GM19193 (cell line): Measurements from ENCODE around the gene RGL4.

Experiments used
- POLR2A ChIP-seq: IDR thresholded peaks from 4 replicates; pipeline ENCODE4 v1.6.1; 2011; ENCODE audit not compliant: insufficient read depth, insufficient read length; ENCODE audit errors: extremely low read depth

Gene RGL4

DNA sequence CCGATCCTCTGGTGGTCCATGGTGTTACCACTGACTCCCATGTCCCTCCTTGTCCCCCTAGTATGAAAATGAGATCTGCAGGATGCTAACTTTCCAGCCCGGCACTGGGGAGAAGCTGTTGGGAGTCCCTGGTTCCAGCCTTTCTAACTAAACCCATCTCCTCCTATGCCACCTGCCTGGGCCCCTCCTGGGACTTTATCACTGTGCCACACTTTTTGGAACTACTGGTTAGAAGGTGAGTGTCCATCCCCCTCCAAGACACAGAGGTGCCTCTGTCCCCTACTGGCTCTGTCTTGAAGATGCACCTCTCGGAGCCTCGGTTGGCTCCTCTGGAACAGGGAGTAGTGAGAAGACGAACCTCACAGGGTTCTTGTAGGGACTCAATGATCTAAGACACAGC is at the start of gene RGL4:
Gene RGL4, plus strand, starts transcription at position 301 of the 400 bp plus-strand sequence. CDS start 1,018 bp downstream, outside the sequence.
- no peak for TF ChIP-seq POLR2A

GRCh38 chr22:23649071-23649501 is 41.7 kb upstream of the RGL4 start:
- TF ChIP-seq POLR2A = no peak

DNA sequence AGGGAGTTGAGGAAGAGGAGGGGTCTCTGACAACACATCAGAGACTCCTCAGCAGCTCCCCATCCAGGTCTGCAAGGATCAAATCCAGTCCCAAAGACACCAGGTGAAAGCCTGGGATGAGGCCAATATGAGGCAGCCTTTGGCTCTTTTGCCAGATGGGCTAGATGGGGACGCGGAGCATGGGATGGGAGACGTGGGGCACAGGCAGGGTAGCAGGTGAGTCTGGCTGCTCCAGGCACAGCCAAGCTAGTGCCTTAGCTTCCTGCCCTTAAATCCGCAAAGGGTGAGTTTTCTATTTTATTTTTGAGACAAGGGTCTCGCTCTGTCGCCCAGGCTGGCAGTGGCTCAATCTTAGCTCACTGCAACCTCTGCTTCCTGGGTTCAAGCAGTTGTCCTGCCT is 39.1 kb upstream of the RGL4 start:
- TF ChIP-seq POLR2A = no peak

- no peak for TF ChIP-seq POLR2A
These were observed 38.5 kb upstream of the RGL4 start for GRCh38 chr22:23652286-23652685.

GRCh38 chr22:23652711-23653110 is 38.1 kb upstream of the RGL4 start:
- TF ChIP-seq POLR2A = no peak

DNA sequence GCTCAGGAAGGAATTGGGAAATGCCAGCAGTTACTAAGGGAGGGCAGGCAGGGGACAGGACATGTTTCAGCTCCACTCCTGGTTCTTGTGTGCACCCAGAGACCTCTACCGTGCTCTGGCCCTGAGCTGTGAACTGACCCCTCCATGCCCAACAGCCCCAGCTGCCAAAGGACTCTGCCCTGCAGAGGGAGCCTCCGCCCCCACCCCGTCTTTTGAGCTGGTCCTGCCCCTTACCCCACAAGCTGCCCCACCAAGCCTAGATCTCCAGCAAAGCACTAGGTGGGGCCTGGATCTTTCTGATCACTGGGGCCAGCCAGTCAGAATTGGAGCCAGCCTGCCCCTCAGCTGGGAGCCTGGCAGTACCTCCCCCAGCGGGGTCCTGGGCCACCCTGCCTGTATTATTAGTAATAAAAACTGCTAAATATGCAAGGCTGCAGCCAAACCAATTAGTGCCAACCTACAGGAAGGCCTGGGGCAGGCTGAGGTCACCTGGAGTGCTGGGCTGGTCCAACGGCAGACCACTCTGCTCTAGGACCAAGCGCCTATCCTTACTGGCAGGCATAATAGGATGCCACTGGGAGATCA is 34.8 kb upstream of the RGL4 start:
- TF ChIP-seq POLR2A = no peak

GRCh38 chr22:23657727-23658126 is 33.1 kb upstream of the RGL4 start:
- TF ChIP-seq POLR2A = no peak

GRCh38 chr22:23670378-23671295 is 20.2 kb upstream of the RGL4 start:
- TF ChIP-seq POLR2A = no peak

- no peak for TF ChIP-seq POLR2A
These were observed 17.7 kb upstream of the RGL4 start for GRCh38 chr22:23673050-23673620.

- TF ChIP-seq POLR2A = no peak
These were observed 16.8 kb upstream of the RGL4 start for GRCh38 chr22:23673826-23674690.

- no peak for TF ChIP-seq POLR2A
These were observed 15.1 kb upstream of the RGL4 start for GRCh38 chr22:23675502-23676415.

- no peak for TF ChIP-seq POLR2A
These were observed 13.2 kb upstream of the RGL4 start for GRCh38 chr22:23677701-23677995.

DNA sequence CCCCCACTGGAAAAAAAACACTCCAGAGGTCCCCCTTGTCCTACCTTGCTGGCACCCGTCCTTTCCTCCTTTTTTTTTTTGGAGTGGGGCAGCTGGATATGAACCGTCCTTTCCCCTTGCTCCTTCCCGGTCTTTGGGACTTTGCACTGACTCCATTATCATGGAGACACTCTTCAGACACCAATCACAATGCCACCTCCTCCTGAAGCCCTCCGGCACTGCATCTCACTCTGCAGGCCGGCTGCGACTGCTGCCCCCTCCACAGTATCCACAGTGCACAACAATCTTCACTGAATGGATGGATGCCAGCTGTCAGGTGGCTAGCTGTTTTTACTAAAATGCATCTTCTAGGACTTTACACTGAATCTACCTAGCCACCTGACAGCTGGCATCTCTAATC is 12.7 kb upstream of the RGL4 start:
- TF ChIP-seq POLR2A = no peak
